PFSK-1 (cell line): ENCODE measurements around the gene PHAX.

ENCODE experiments used
- POLR2AphosphoS5 ChIP-seq: IDR thresholded peaks from 2 replicates; pipeline ENCODE4 v1.6.1; 2012; ENCODE audit warnings: low read depth, mild to moderate bottlenecking, control low read depth, low read length, moderate library complexity
- REST ChIP-seq, 2 experiments: IDR thresholded peaks; 2 replicates each; pipeline versions ENCODE4 v1.6.1 to v1.8.0; 2011 to 2012; ENCODE audit warnings: low read depth in 2 of 2, low read length in 2 of 2, control low read depth in 1 of 2, inconsistent platforms in 1 of 2, mild to moderate bottlenecking in 1 of 2, moderate library complexity in 1 of 2; ENCODE audit not compliant: insufficient read depth in 1 of 2
- SIN3A ChIP-seq: IDR thresholded peaks from 2 replicates; pipeline ENCODE4 v1.6.1; 2012; ENCODE audit warnings: mild to moderate bottlenecking, low read length, moderate library complexity, borderline replicate concordance; ENCODE audit not compliant: insufficient read depth
- TAF1 ChIP-seq: IDR thresholded peaks from 2 replicates; pipeline ENCODE4 v1.6.1; 2012; ENCODE audit warnings: low read length, control low read depth, borderline replicate concordance; ENCODE audit not compliant: insufficient read depth

GRCh38 chr5:126650463-126650862 is 49.7 kb downstream of the PHAX start:
- TF ChIP-seq POLR2AphosphoS5, result no peak
- TF ChIP-seq REST (IDR thresholded peaks at IDR 0.05; ENCODE audit: insufficient read depth in 1 of 2, low read depth in 2 of 2, low read length in 2 of 2), result no peak
- no peak for TF ChIP-seq TAF1
- no peak for TF ChIP-seq SIN3A
